Measurements from ENCODE around the gene CCDC91. TPM values are rescaled to one million over a fixed set of nuclear protein-coding genes. Genes with fewer than 3 reads are reported as not detected.
A peak's percentile ranks its signal among the peaks of the same experiment; 100 is the strongest.
"Not testable (repeated sequence)": the region's sequence is repeated elsewhere in the genome, so short reads cannot be mapped to it uniquely, and the experiment has no call there.

Gene CCDC91
- total RNA-seq, 1 donor from 2014 or later = 13.5 TPM

DNA sequence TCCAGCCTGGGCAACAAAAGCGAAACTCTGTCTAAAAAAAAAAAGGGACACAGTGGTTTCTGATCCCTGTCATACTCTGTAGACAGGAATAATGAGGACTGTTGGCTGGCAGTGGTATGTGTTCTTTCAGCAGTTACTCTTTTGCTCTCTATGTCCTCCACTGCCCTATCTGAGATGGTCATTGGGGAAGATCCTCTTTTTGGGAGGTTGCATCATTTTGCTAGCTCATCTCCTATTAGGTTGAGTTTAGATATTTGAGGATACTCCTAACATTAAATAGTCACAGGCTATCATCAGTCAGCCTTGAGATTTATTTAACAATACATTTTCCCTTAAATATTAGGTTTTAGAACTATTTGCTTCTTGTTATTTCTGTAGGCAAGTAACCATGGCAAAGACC, 5.9 kb upstream of the CCDC91 start:
- no peak overlapping the region for H3K4me3 ChIP-seq
- no peak for DNase-seq (ENCODE audit: low spot score in 2 of 2)
- intact Hi-C loops (cut with DNase I) = no loop called here
- H3K9me3 ChIP-seq = no peaks in the 10 kb centered on the region
- H3K27me3 ChIP-seq = no peaks in the 10 kb centered on the region
- no peaks in the 10 kb centered on the region for H3K4me1 ChIP-seq
- TF ChIP-seq, protein P1, sequence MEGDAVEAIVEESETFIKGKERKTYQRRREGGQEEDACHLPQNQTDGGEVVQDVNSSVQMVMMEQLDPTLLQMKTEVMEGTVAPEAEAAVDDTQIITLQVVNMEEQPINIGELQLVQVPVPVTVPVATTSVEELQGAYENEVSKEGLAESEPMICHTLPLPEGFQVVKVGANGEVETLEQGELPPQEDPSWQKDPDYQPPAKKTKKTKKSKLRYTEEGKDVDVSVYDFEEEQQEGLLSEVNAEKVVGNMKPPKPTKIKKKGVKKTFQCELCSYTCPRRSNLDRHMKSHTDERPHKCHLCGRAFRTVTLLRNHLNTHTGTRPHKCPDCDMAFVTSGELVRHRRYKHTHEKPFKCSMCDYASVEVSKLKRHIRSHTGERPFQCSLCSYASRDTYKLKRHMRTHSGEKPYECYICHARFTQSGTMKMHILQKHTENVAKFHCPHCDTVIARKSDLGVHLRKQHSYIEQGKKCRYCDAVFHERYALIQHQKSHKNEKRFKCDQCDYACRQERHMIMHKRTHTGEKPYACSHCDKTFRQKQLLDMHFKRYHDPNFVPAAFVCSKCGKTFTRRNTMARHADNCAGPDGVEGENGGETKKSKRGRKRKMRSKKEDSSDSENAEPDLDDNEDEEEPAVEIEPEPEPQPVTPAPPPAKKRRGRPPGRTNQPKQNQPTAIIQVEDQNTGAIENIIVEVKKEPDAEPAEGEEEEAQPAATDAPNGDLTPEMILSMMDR (IDR thresholded peaks at IDR 0.05) = no peak
- H3K27ac ChIP-seq = no peak overlapping the region
- no peaks in the 10 kb centered on the region for H3K36me3 ChIP-seq

DNA sequence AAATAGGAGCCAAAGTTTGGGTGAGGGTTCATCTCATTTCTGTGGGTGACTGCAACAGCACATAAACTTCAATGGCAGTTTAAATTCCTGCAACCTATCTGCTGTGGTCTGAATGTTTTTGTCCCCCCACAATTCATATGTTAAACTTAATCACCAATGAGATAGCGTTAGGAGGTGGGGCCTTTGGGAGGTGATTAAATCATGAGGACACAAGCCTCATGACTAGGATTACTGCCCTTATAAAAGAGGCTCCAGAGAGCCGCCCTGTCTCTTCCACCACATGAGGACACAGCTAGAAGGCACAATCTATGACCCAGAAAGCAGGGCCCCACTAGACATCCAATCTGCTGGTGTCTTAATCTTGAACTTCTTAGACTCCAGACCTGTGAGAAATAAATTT, 3.8 kb upstream of the CCDC91 start:
- H3K36me3 ChIP-seq = no peaks in the 10 kb centered on the region
- no peak overlapping the region for H3K4me3 ChIP-seq
- TF ChIP-seq, protein P1 (IDR thresholded peaks at IDR 0.05) = no peak
- H3K4me1 ChIP-seq = peaks cover 0 to 1% of the 10 kb centered on the region in 2 donors
- intact Hi-C loops (cut with DNase I) = no loop called here
- no peaks in the 10 kb centered on the region for H3K9me3 ChIP-seq
- no peak overlapping the region for H3K27ac ChIP-seq
- DNase-seq (ENCODE audit: low spot score in 2 of 2) = no peak
- no peaks in the 10 kb centered on the region for H3K27me3 ChIP-seq

DNA sequence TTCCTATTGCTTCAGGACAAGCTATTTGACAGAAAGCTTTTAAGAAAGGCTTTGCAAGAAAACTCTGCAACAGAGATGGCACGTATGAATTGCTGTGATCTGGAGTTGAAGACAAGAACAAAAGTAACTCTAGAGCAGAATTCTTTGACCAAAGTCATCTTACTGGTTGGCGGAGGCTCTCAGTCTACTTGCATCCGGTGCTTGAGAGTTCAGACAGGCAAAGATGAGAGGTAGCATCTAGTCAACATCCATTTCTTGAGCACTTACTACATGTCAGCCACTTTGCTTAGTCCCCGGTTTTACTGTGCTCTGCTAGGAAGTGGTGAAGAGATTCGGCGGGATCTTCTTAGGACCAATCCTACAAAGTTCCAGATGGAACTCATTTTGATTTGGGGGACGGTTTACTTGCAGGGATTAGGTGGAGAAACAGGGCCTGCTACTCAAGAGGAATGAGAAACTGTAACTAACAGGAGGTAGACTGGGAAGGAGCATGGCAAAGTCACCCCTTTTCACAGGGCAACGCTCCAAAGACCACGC, 404 bp upstream of the CCDC91 start:
- H3K4me1 ChIP-seq = peaks cover 0 to 5% of the 10 kb centered on the region in 2 donors
- H3K27me3 ChIP-seq = no peaks in the 10 kb centered on the region
- TF ChIP-seq, protein P1 (IDR thresholded peaks at IDR 0.05) = no peak
- intact Hi-C loops (cut with DNase I) = loop anchor here (1.0 to 5.0 kb wide), 3 partner anchors 60 to 218 kb away; partner anchors contain the start of gene PTHLH
- peak overlapping the region; percentile 96 to 100 for H3K27ac ChIP-seq
- peak overlapping the region; percentile 80 to 87 for H3K4me3 ChIP-seq
- no peaks in the 10 kb centered on the region for H3K9me3 ChIP-seq
- H3K36me3 ChIP-seq = peaks cover 0 to 4% of the 10 kb centered on the region in 2 donors
- DNase-seq (ENCODE audit: low spot score in 2 of 2) = no peak

DNA sequence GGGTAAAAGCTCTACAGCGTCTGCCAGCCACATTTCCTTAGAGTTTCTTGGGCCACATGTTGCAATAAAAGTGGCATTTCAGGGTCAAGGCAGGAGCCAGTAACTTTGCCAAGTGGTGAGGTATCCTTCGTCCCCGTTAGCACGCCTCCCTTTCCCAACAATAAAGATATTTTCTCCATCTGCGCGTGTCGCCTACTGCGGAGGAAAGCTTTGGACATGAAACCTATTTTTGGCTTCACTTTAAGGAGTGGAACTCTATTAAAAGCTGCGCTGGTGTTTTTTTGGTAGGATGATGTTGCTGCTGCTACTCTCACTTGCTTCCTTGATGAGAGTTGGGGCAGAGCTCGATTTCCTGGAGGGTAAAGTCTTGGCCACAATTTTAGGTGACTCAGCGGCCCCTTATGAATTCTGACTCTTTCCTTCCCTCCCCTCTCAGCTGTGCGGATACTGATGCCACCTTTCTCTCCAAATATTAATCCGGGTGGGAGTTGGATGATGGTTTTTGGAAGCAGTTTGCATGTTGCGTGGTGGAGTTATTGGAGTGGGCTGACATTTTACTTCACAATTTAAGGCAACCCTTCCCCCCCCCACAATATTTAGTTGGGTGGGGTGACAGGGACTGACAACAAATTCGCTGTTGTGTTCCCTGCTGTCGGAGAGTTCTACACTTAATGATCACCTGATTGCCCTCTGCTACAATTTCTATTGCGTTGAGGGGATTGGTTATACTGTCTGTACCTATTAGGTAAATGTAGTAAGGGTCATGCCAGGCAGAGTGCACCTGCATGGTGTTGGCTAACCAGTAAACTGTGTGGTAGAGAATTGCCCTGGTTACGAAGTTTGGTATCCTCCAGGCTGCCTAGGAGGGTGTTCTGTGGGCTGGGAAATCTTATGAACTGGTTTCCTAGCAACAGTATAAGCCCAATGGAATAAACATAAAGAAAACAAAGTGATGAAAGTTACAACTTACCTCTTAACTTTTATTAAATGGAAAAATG, 1.1 kb downstream of the CCDC91 start:
- H3K4me1 ChIP-seq = peaks cover 0 to 5% of the 10 kb centered on the region in 2 donors
- no peaks in the 10 kb centered on the region for H3K27me3 ChIP-seq
- H3K9me3 ChIP-seq = no peaks in the 10 kb centered on the region
- H3K27ac ChIP-seq = peak overlapping the region; percentile 96 to 100
- peak; percentile 25 to 81 for DNase-seq (ENCODE audit: low spot score in 2 of 2)
- TF ChIP-seq, protein P1 (IDR thresholded peaks at IDR 0.05) = no peak
- peaks cover 0 to 4% of the 10 kb centered on the region in 2 donors for H3K36me3 ChIP-seq
- intact Hi-C loops (cut with DNase I) = loop anchor here (2.0 to 5.0 kb wide), 2 partner anchors 127 to 219 kb away; partner anchors contain the start of gene PTHLH
- peak overlapping the region; percentile 80 to 87 for H3K4me3 ChIP-seq

DNA sequence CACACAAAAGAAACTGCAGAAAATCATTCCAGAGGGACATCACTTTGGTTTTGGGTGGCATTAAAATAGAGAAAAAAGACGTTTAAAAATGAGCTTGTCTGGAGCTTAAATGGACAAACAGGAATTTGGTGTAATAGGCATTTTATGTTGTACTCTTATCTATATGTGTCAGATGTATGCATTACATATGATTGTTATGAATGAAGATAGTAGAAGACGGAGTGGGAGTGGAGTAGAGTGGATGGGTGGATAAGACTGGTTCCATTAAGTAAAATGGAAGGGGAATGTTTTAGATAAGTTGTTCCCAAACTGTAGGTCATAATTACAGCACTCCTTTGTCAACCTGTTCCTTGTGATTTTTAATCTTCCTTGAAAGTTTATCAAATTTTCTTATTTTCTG, 1.9 kb downstream of the CCDC91 start:
- TF ChIP-seq, protein P1 (IDR thresholded peaks at IDR 0.05) = no peak
- Histone ChIP-seq H3K4me3 (no peak overlapping the region), H3K27ac (peak overlapping the region; percentile 96 to 100), H3K4me1 (peaks cover 0 to 5% of the 10 kb centered on the region in 2 donors), H3K27me3 (no peaks in the 10 kb centered on the region), H3K36me3 (peaks cover 0 to 4% of the 10 kb centered on the region in 2 donors), H3K9me3 (no peaks in the 10 kb centered on the region)
- intact Hi-C loops (cut with DNase I) = loop anchor here (5.0 kb wide), 1 partner anchor 220 kb away; the partner anchor contains the start of gene PTHLH
- no peak for DNase-seq (ENCODE audit: low spot score in 2 of 2)

DNA sequence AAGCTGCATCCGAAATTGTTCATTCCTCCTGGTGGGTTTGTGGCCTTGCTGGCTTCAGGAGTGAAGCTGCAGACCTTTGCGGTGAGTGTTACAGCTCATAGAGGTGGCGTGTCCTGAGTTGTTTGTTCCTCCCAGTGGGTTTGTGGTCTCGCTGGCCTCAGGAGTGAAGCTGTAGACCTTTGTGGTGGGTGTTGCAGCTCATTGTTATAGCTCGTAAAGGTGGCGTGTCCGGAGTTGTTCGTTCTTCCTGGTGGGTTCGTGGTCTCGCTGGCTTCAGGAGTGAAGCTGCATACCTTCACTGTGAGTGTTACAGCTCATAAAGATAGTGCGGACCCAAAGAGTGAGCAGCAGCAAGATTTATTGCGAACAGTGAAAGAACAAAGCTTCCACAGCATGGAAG, 4.4 kb downstream of the CCDC91 start:
- H3K4me3 ChIP-seq; H3K36me3 ChIP-seq; H3K9me3 ChIP-seq; H3K4me1 ChIP-seq; DNase-seq (ENCODE audit: low spot score in 2 of 2); H3K27ac ChIP-seq; H3K27me3 ChIP-seq: not testable (repeated sequence)
- intact Hi-C loops (cut with DNase I) = loop anchor here (5.0 kb wide), 1 partner anchor 222 kb away; the partner anchor contains the start of gene PTHLH

DNA sequence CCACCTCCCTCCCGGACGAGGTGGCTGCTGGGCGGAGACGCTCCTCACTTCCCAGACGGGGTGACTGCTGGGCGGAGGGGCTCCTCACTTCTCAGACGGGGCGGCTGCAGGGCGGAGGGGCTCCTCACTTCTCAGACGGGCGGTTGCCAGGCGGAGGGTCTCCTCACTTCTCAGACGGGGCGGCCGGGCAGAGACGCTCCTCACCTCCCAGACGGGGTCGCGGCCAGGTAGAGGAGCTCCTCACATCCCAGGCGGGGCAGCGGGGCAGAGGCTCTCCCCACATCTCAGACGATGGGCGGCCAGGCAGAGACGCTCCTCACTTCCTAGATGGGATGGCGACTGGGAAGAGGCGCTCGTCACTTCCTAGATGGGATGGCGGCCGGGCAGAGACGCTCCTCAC, 10.9 kb downstream of the CCDC91 start:
- H3K27me3 ChIP-seq; DNase-seq (ENCODE audit: low spot score in 2 of 2); H3K4me1 ChIP-seq; H3K9me3 ChIP-seq; H3K36me3 ChIP-seq; H3K4me3 ChIP-seq; H3K27ac ChIP-seq; intact Hi-C loops (cut with DNase I): not testable (repeated sequence)
